Colonic mucosa (tissue), 4 donors: ENCODE data around the gene PIAS1. TPM values are rescaled to one million over a fixed set of nuclear protein-coding genes. Genes with fewer than 3 reads are reported as not detected.

ENCODE experiments used
- DNase-seq: peaks from one replicate; pipeline ENCODE4 v3.0.0-alpha.2; 2020
- H3K27ac ChIP-seq: fragments of 200-600 bp; one replicate; pipeline ENCODE4 v1.8.0; 2021
- H3K27me3 ChIP-seq: fragments of 200-600 bp; one replicate; pipeline ENCODE4 v1.8.0; 2021
- H3K36me3 ChIP-seq: fragments of 200-600 bp; one replicate; pipeline ENCODE4 v1.8.0; 2021
- H3K4me1 ChIP-seq: fragments of 200-600 bp; one replicate; pipeline ENCODE4 v1.8.0; 2021; ENCODE audit warnings: mild to moderate bottlenecking
- H3K4me3 ChIP-seq: fragments of 200-600 bp; one replicate; pipeline ENCODE4 v1.8.0; 2021
- H3K9ac ChIP-seq, 2 donors: one replicate each; pipeline ENCODE4 v1.7.0; 2013; ENCODE audit warnings: control low read depth in 2 of 2, low read depth in 2 of 2, low read length in 2 of 2
- H3K9me3 ChIP-seq: fragments of 200-600 bp; one replicate; pipeline ENCODE4 v1.8.0; 2021
- CTCF ChIP-seq: fragments of 200-600 bp; IDR thresholded peaks from one replicate; pipeline ENCODE4 v1.8.0; 2022; ENCODE audit warnings: antibody characterized with exemption, mild to moderate bottlenecking
- intact Hi-C: fragments of 100-400 bp; cut with DNase I; formaldehyde crosslinking; loops from one replicate; pipeline ENCODE4 v1.14.1; 2022
- total RNA-seq, 2 donors: library from RNA; stranded (reverse); fragmentation: NEBNext Ultra II Directional in 1 of 2; extraction: Animal tissue kit (Norgen Biotek cat#: 25700) in 1 of 2; gene quantifications; one replicate each; pipeline ENCODE4 v1.2.1, GENCODE V29; 2021
- donor health status: healthy.
- donor health status: DM: no; HTN: no; CAD: no.
- donor health status: DM: no; HTN: no; CAD: no.

PIAS1 gene
- total RNA-seq, 2 donors from 2014 or later, result 26.6 to 33.0 TPM

GRCh38 chr15:68022061-68022460 is 32.1 kb upstream of the PIAS1 start:
- no peak overlapping the region for H3K27ac ChIP-seq
- TF ChIP-seq CTCF, result no peak
- H3K36me3 ChIP-seq, result no peaks in the 10 kb centered on the region
- no peaks in the 10 kb centered on the region for H3K4me1 ChIP-seq
- peak; percentile 27 for DNase-seq
- intact Hi-C loops, result no loop called here
- H3K9me3 ChIP-seq, result no peaks in the 10 kb centered on the region
- H3K27me3 ChIP-seq, result no peaks in the 10 kb centered on the region
- no peak overlapping the region for H3K4me3 ChIP-seq
- no peak overlapping the region for H3K9ac ChIP-seq

GRCh38 chr15:68023307-68024101 is 30.6 kb upstream of the PIAS1 start:
- H3K4me3 ChIP-seq, result no peak overlapping the region
- H3K36me3 ChIP-seq, result no peaks in the 10 kb centered on the region
- no peak overlapping the region for H3K9ac ChIP-seq
- H3K27me3 ChIP-seq, result no peaks in the 10 kb centered on the region
- no peaks in the 10 kb centered on the region for H3K9me3 ChIP-seq
- DNase-seq, result no peak
- intact Hi-C loops, result no loop called here
- TF ChIP-seq CTCF, result no peak
- H3K27ac ChIP-seq, result no peak overlapping the region
- no peaks in the 10 kb centered on the region for H3K4me1 ChIP-seq

GRCh38 chr15:68025835-68026424 is 28.2 kb upstream of the PIAS1 start:
- no peak for DNase-seq
- Histone ChIP-seq H3K9me3 (no peaks in the 10 kb centered on the region), H3K4me1 (no peaks in the 10 kb centered on the region), H3K27ac (no peak overlapping the region), H3K9ac (no peak overlapping the region), H3K4me3 (no peak overlapping the region), H3K36me3 (no peaks in the 10 kb centered on the region), H3K27me3 (no peaks in the 10 kb centered on the region)
- no peak for TF ChIP-seq CTCF
- intact Hi-C loops, result no loop called here

GRCh38 chr15:68027388-68027787 is 26.7 kb upstream of the PIAS1 start:
- H3K9ac ChIP-seq, result no peak overlapping the region
- no peak for DNase-seq
- intact Hi-C loops, result no loop called here
- H3K4me3 ChIP-seq, result no peak overlapping the region
- H3K27ac ChIP-seq, result no peak overlapping the region
- no peaks in the 10 kb centered on the region for H3K4me1 ChIP-seq
- no peaks in the 10 kb centered on the region for H3K27me3 ChIP-seq
- H3K36me3 ChIP-seq, result no peaks in the 10 kb centered on the region
- no peak for TF ChIP-seq CTCF
- no peaks in the 10 kb centered on the region for H3K9me3 ChIP-seq

- no peak overlapping the region for H3K27ac ChIP-seq
- no peaks in the 10 kb centered on the region for H3K36me3 ChIP-seq
- TF ChIP-seq CTCF, result no peak
- no peak for DNase-seq
- no peak overlapping the region for H3K9ac ChIP-seq
- H3K27me3 ChIP-seq, result no peaks in the 10 kb centered on the region
- intact Hi-C loops, result no loop called here
- no peak overlapping the region for H3K4me3 ChIP-seq
- no peaks in the 10 kb centered on the region for H3K9me3 ChIP-seq
- no peaks in the 10 kb centered on the region for H3K4me1 ChIP-seq
Observed at GRCh38 chr15:68028137-68028887, 25.8 kb upstream of the PIAS1 start.
